Hepatocyte (in vitro differentiated cells): ENCODE results near the gene GLIPR1L1. TPM values are rescaled to one million over a fixed set of nuclear protein-coding genes. Genes with fewer than 3 reads are reported as not detected.
A peak's percentile ranks its signal among the peaks of the same experiment; 100 is the strongest.

ENCODE experiments used
- DNase-seq: peaks from one replicate; pipeline ENCODE4 v3.0.0-alpha.2; 2016; ENCODE audit warnings: low spot score
- H2AFZ ChIP-seq: fragments of 200-600 bp; sonication (generic); 2 replicates; pipeline ENCODE4 v1.6.0; 2016; ENCODE audit warnings: antibody characterized with exemption, mild to moderate bottlenecking
- H3K27ac ChIP-seq: fragments of 200-600 bp; sonication (generic); 2 replicates; pipeline ENCODE4 v1.5.1; 2016; ENCODE audit warnings: mild to moderate bottlenecking
- H3K27me3 ChIP-seq: fragments of 200-600 bp; sonication (generic); 2 replicates; pipeline ENCODE4 v1.6.1; 2016
- H3K36me3 ChIP-seq: fragments of 200-600 bp; sonication (generic); replicated peaks from 2 replicates; pipeline ENCODE4 v1.5.1; 2016; ENCODE audit warnings: low read depth; ENCODE audit not compliant: insufficient read depth
- H3K4me1 ChIP-seq: fragments of 200-600 bp; sonication (generic); 2 replicates; pipeline ENCODE4 v1.5.1; 2016; ENCODE audit warnings: mild to moderate bottlenecking, moderate library complexity; ENCODE audit not compliant: insufficient read depth
- H3K4me2 ChIP-seq: fragments of 200-600 bp; sonication (generic); 2 replicates; pipeline ENCODE4 v1.6.0; 2016
- H3K4me3 ChIP-seq: fragments of 200-600 bp; sonication (generic); 2 replicates; pipeline ENCODE4 v1.5.1; 2016; ENCODE audit warnings: mild to moderate bottlenecking
- H3K79me2 ChIP-seq: fragments of 200-600 bp; sonication (generic); 2 replicates; pipeline ENCODE4 v1.6.0; 2017; ENCODE audit warnings: mild to moderate bottlenecking
- H3K9me2 ChIP-seq: fragments of 200-600 bp; sonication (generic); replicated peaks from 2 replicates; pipeline ENCODE4 v1.6.0; 2017; ENCODE audit warnings: mild to moderate bottlenecking; ENCODE audit not compliant: insufficient read depth
- H3K9me3 ChIP-seq: fragments of 200-600 bp; sonication (generic); 2 replicates; pipeline ENCODE4 v1.5.1; 2016; ENCODE audit warnings: low read depth, mild to moderate bottlenecking
- H4K20me1 ChIP-seq: fragments of 200-600 bp; sonication (generic); 2 replicates; pipeline ENCODE4 v1.6.0; 2016; ENCODE audit warnings: mild to moderate bottlenecking; ENCODE audit not compliant: insufficient read depth, poor library complexity, severe bottlenecking
- CTCF ChIP-seq: fragments of 200-600 bp; sonication (generic); IDR thresholded peaks from 2 replicates; pipeline ENCODE4 v1.5.1; 2016; ENCODE audit warnings: antibody characterized with exemption, mild to moderate bottlenecking; ENCODE audit not compliant: poor library complexity
- EZH2 ChIP-seq: fragments of 200-600 bp; sonication (generic); IDR thresholded peaks from 2 replicates; pipeline ENCODE4 v1.6.1; 2016; ENCODE audit warnings: antibody characterized with exemption, mild to moderate bottlenecking, borderline replicate concordance
- EZH2phosphoT487 ChIP-seq: fragments of 200-600 bp; sonication (generic); IDR thresholded peaks from one replicate; pipeline ENCODE4 v1.6.1; 2018; ENCODE audit warnings: antibody characterized with exemption, mild to moderate bottlenecking, low read depth, moderate library complexity; ENCODE audit not compliant: unreplicated experiment, severe bottlenecking
- WGBS: methylation state at CpG from one replicate; pipeline ENCODE4 v1.1.6; 2016; ENCODE audit warnings: low lambda C conversion rate; ENCODE audit errors: missing lambda C conversion rate; 5-methylcytosine and 5-hydroxymethylcytosine counted together
- polyA plus RNA-seq: library from polyadenylated mRNA; unstranded; fragments of >200 nt; fragmentation: Nextera tagmentation; extraction: Ambion mirVana; gene quantifications from 2 replicates; pipeline ENCODE4 v1.2.1, GENCODE V29; 2016
- total RNA-seq: library from RNA; depleted of rRNA; stranded (reverse); fragments of >200 nt; gene quantifications from 2 replicates; pipeline ENCODE4 v1.2.3, GENCODE V29; 2014

The GLIPR1L1 gene
- total RNA-seq (not detected in 2 replicates), polyA plus RNA-seq (0.27 TPM in 1 of 2 replicates, not detected in the other)

- Histone ChIP-seq H2AFZ (peak within 1 kb of the TSS; percentile 78), H3K9me2 (no peaks in the 10 kb centered on the region), H3K79me2 (no peaks in the 10 kb centered on the region), H3K36me3 (no peaks in the 10 kb centered on the region), H3K27ac (no peak within 1 kb of the TSS), H3K9me3 (no peaks in the 10 kb centered on the region), H3K4me1 (no peaks in the 10 kb centered on the region), H3K27me3 (no peaks in the 10 kb centered on the region), H3K4me3 (peak within 1 kb of the TSS; percentile 29), H4K20me1 (no peaks in the 10 kb centered on the region), H3K4me2 (peak within 1 kb of the TSS; percentile 81)
- TF ChIP-seq EZH2 (no peak), EZH2phosphoT487 (no peak), CTCF (peak; percentile 92)
- 5% methylated on average over 23 of the region's 23 CpGs for WGBS
- peak; percentile 92 for DNase-seq
These were observed at the start of gene GLIPR1L1 for GRCh38 chr12:75334384-75335030. TSS of gene GLIPR1L1 (plus strand) at chr12:75334670. CDS start at chr12:75334729, 59 bp downstream.

- no peaks in the 10 kb centered on the region for H3K9me3 ChIP-seq
- H3K27me3 ChIP-seq, result no peaks in the 10 kb centered on the region
- TF ChIP-seq EZH2 (no peak), CTCF (no peak), EZH2phosphoT487 (no peak)
- no peak overlapping the region for H2AFZ ChIP-seq
- no peak overlapping the region for H3K4me2 ChIP-seq
- H3K4me3 ChIP-seq, result no peak overlapping the region
- H4K20me1 ChIP-seq, result no peaks in the 10 kb centered on the region
- WGBS, result 68% methylated on average over 1 of the region's 1 CpG
- DNase-seq, result no peak
- H3K79me2 ChIP-seq, result no peaks in the 10 kb centered on the region
- no peaks in the 10 kb centered on the region for H3K36me3 ChIP-seq
- no peaks in the 10 kb centered on the region for H3K9me2 ChIP-seq
- peaks cover 3% of the 10 kb centered on the region for H3K4me1 ChIP-seq
- no peak overlapping the region for H3K27ac ChIP-seq
These were observed 45.6 kb upstream of the GLIPR1L1 start for GRCh38 chr12:75288860-75289259.

- no peaks in the 10 kb centered on the region for H3K36me3 ChIP-seq
- H3K4me3 ChIP-seq, result no peak overlapping the region
- no peak for DNase-seq
- no peak overlapping the region for H2AFZ ChIP-seq
- no peaks in the 10 kb centered on the region for H4K20me1 ChIP-seq
- 85% methylated on average over 1 of the region's 1 CpG for WGBS
- H3K9me2 ChIP-seq, result no peaks in the 10 kb centered on the region
- H3K79me2 ChIP-seq, result no peaks in the 10 kb centered on the region
- H3K27me3 ChIP-seq, result no peaks in the 10 kb centered on the region
- TF ChIP-seq EZH2phosphoT487 (no peak), CTCF (peak; percentile 58), EZH2 (no peak)
- no peaks in the 10 kb centered on the region for H3K9me3 ChIP-seq
- peaks cover 3% of the 10 kb centered on the region for H3K4me1 ChIP-seq
- no peak overlapping the region for H3K27ac ChIP-seq
- H3K4me2 ChIP-seq, result no peak overlapping the region
These were observed 44.7 kb upstream of the GLIPR1L1 start for GRCh38 chr12:75289753-75290152.
